Gastrocnemius medialis (tissue), 4 donors: ENCODE data around the gene TMEM74B. TPM values are rescaled to one million over a fixed set of nuclear protein-coding genes. Genes with fewer than 3 reads are reported as not detected.

Source experiments
- ATAC-seq, 2 donors: fragments of 150-250 bp; one replicate each; pipeline ENCODE4 v1.9.1; 2016
- DNase-seq, 2 donors: peaks; one replicate each; pipeline ENCODE4 v3.0.0-alpha.2; 2019
- H3K27ac ChIP-seq, 4 donors: fragments of 200-600 bp; sonication (generic); 1 replicate in 1 of 4; 2 replicates in 3 of 4; pipeline ENCODE4 v1.5.1; 2016 to 2018; ENCODE audit warnings: mild to moderate bottlenecking in 2 of 4, moderate library complexity in 1 of 4
- H3K27me3 ChIP-seq, 3 donors: fragments of 200-600 bp; sonication (generic) in 2 of 3; 1 replicate in 1 of 3; 2 replicates in 2 of 3; pipeline versions ENCODE4 v1.5.1 to v1.6.0; 2016 to 2019; ENCODE audit warnings: mild to moderate bottlenecking in 1 of 3, moderate library complexity in 1 of 3
- H3K36me3 ChIP-seq, 2 donors: fragments of 200-600 bp; sonication (generic) in 1 of 2; one replicate each; pipeline ENCODE4 v1.5.1; 2017 to 2018
- H3K4me1 ChIP-seq, 2 donors: fragments of 200-600 bp; sonication (generic) in 1 of 2; one replicate each; pipeline ENCODE4 v1.5.1; 2016 to 2017; ENCODE audit warnings: mild to moderate bottlenecking in 2 of 2
- H3K4me3 ChIP-seq, 4 donors: fragments of 200-600 bp; sonication (generic) in 3 of 4; 1 replicate in 1 of 4; 2 replicates in 3 of 4; pipeline ENCODE4 v1.5.1; 2016 to 2019; ENCODE audit warnings: mild to moderate bottlenecking in 2 of 4
- H3K9me3 ChIP-seq, 3 donors: fragments of 200-600 bp; sonication (generic) in 2 of 3; 1 replicate in 1 of 3; 2 replicates in 2 of 3; pipeline ENCODE4 v1.5.1; 2016 to 2019
- CTCF ChIP-seq, 5 experiments: fragments of 450-650 bp in 3 of 5; fragments of 200-600 bp in 2 of 5; sonication (generic) in 2 of 5; IDR thresholded peaks in 4 of 5; conservative IDR thresholded peaks in 1 of 5; 1 replicate in 4 of 5; 2 replicates in 1 of 5; pipeline ENCODE4 v1.5.1; 2016 to 2019; ENCODE audit warnings: antibody characterized with exemption in 5 of 5, mild to moderate bottlenecking in 3 of 5, moderate library complexity in 3 of 5
- POLR2A ChIP-seq, 2 donors: fragments of 450-650 bp; IDR thresholded peaks; one replicate each; pipeline ENCODE4 v1.6.1; 2017; ENCODE audit warnings: antibody characterized with exemption in 2 of 2, mild to moderate bottlenecking in 2 of 2, moderate library complexity in 2 of 2
- in situ Hi-C, 4 donors: fragments of 200-750 bp; cut with MboI; loops; one replicate each; pipeline versions ENCODE4 v1.15.0 to v1.8.0; 2017; ENCODE audit warnings: low sequenced_read_pairs in 4 of 4
- intact Hi-C: fragments of 100-400 bp; cut with DNase I; formaldehyde crosslinking; loops from one replicate; pipeline ENCODE4 v1.15.1; 2023; ENCODE audit warnings: low total_unique reads
- total RNA-seq, 4 donors: library from RNA; depleted of rRNA; stranded (reverse); fragments of >200 nt; gene quantifications; one replicate each; pipeline versions ENCODE4 v1.1.0 to v1.2.3, GENCODE V29; 2016

The TMEM74B gene
- total RNA-seq, 4 donors from 2014 or later = 0.42 to 0.82 TPM; not detected in 2

GRCh38 chr20:1204576-1204975 is 19.8 kb upstream of the TMEM74B start:
- Histone ChIP-seq H3K27me3 (no peaks in the 10 kb centered on the region), H3K4me1 (no peaks in the 10 kb centered on the region), H3K27ac (peak overlapping the region in 3 of 4 donors; percentile 30 to 46 (median 34)), H3K36me3 (no peaks in the 10 kb centered on the region), H3K4me3 (no peak overlapping the region), H3K9me3 (no peaks in the 10 kb centered on the region)
- DNase-seq (no peak), ATAC-seq (peak in 1 of 2 donors; percentile 56)
- intact Hi-C loops (no loop called here), in situ Hi-C loops (loop anchor here (10.0 to 25.0 kb wide), 3 partner anchors 242 to 392 kb away; no protein-coding TSS in a partner anchor)
- TF ChIP-seq POLR2A (IDR thresholded peaks at IDR 0.05) (no peak), CTCF (IDR thresholded peaks at IDR 0.05 in 4 of 5, conservative IDR thresholded peaks at IDR 0.05 in 1 of 5) (no peak)

- Histone ChIP-seq H3K4me3 (no peak overlapping the region), H3K27ac (peak overlapping the region in 3 of 4 donors; percentile 13 to 45 (median 13))
These were observed 19.3 kb upstream of the TMEM74B start for GRCh38 chr20:1204113-1204512.

GRCh38 chr20:1203630-1204029 is 18.8 kb upstream of the TMEM74B start:
- Histone ChIP-seq H3K4me1 (no peaks in the 10 kb centered on the region), H3K36me3 (no peaks in the 10 kb centered on the region), H3K9me3 (no peaks in the 10 kb centered on the region), H3K27me3 (no peaks in the 10 kb centered on the region), H3K4me3 (no peak overlapping the region), H3K27ac (peak overlapping the region in 3 of 4 donors; percentile 13 to 45 (median 34))
- TF ChIP-seq POLR2A (IDR thresholded peaks at IDR 0.05) = no peak
- TF ChIP-seq CTCF (IDR thresholded peaks at IDR 0.05 in 4 of 5, conservative IDR thresholded peaks at IDR 0.05 in 1 of 5) = no peak
- in situ Hi-C loops (loop anchor here (10.0 to 25.0 kb wide), 3 partner anchors 241 to 391 kb away; no protein-coding TSS in a partner anchor), intact Hi-C loops (no loop called here)
- ATAC-seq (no peak), DNase-seq (no peak)

More at GRCh38 chr20:1204113-1204512, 19.3 kb upstream of the TMEM74B start:
- H3K27me3 ChIP-seq = no peaks in the 10 kb centered on the region
- H3K9me3 ChIP-seq = no peaks in the 10 kb centered on the region
- no peaks in the 10 kb centered on the region for H3K4me1 ChIP-seq
- in situ Hi-C loops = loop anchor here (10.0 to 25.0 kb wide), 3 partner anchors 242 to 392 kb away; no protein-coding TSS in a partner anchor
- ATAC-seq = no peak
- no peaks in the 10 kb centered on the region for H3K36me3 ChIP-seq
- intact Hi-C loops = no loop called here
- DNase-seq = no peak
- TF ChIP-seq CTCF (IDR thresholded peaks at IDR 0.05 in 4 of 5, conservative IDR thresholded peaks at IDR 0.05 in 1 of 5) (no peak), POLR2A (IDR thresholded peaks at IDR 0.05) (no peak)

GRCh38 chr20:1202762-1203504 is 18.2 kb upstream of the TMEM74B start, which contains the start of gene C20orf202:
TSS of gene C20orf202 (plus strand) at chr20:1203454. CDS start at chr20:1203586, 132 bp downstream.
- in situ Hi-C loops (loop anchor here (10.0 to 25.0 kb wide), 3 partner anchors 241 to 391 kb away; no protein-coding TSS in a partner anchor), intact Hi-C loops (no loop called here)
- TF ChIP-seq POLR2A (IDR thresholded peaks at IDR 0.05) (no peak), CTCF (IDR thresholded peaks at IDR 0.05 in 4 of 5, conservative IDR thresholded peaks at IDR 0.05 in 1 of 5) (no peak)
- peak within 1 kb of the TSS in 3 of 4 donors; percentile 13 to 45 (median 34) for H3K27ac ChIP-seq
- H3K4me1 ChIP-seq = no peaks in the 10 kb centered on the region
- no peaks in the 10 kb centered on the region for H3K36me3 ChIP-seq
- no peak for DNase-seq
- no peaks in the 10 kb centered on the region for H3K9me3 ChIP-seq
- H3K4me3 ChIP-seq = no peak within 1 kb of the TSS
- no peak for ATAC-seq
- no peaks in the 10 kb centered on the region for H3K27me3 ChIP-seq
